Midbrain (tissue), 1 donor: ENCODE measurements around the gene VDAC2.
A peak's percentile ranks its signal among the peaks of the same experiment; 100 is the strongest.
"Not testable (repeated sequence)": the region's sequence is repeated elsewhere in the genome, so short reads cannot be mapped to it uniquely, and the experiment has no call there.

Source experiments
- DNase-seq: peaks from one replicate; lab custom pipeline; 2025; lab: John Stamatoyannopoulos, UW

Gene VDAC2, protein sequence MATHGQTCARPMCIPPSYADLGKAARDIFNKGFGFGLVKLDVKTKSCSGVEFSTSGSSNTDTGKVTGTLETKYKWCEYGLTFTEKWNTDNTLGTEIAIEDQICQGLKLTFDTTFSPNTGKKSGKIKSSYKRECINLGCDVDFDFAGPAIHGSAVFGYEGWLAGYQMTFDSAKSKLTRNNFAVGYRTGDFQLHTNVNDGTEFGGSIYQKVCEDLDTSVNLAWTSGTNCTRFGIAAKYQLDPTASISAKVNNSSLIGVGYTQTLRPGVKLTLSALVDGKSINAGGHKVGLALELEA

DNA sequence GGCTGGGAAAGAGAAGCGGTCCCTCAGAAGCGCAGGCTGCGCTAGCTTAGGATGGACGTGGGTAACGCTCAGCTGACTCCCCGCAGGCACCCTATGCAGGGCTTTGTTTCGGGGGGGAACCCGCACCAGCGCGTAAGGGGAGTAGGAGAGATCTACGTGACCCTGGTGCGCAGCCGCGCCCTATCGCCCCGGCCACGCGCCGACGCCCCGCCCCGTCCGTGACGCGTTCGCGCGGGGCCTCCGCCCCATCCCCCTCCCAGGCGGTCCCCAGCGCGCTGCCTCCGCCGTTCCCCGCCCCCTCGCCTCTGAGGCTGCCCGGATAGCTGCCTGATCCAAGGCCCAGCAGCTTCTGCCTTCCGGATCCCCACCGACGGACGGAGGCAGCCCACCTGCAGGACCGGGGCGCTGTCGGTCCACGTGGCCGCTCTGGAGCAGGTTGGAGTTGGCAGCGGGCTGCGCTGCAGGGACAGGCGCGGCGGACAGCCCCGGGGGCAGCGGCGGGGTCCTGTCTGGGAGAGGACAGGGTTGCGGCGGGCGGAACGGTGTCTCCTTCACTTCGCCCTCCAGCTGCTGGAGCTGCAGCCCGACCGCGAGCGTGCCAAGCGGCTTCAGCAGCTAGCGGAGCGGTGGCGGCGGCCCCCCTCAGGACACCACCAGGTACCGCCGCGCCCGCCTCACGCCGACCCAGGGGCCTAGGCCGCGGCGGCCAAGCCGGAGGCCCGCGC, at the start of gene VDAC2:
Gene VDAC2, plus strand, starts transcription at position 515 of the 725 bp plus-strand sequence. CDS start 363 bp downstream, outside the sequence.
- peak; percentile 91 for DNase-seq

DNA sequence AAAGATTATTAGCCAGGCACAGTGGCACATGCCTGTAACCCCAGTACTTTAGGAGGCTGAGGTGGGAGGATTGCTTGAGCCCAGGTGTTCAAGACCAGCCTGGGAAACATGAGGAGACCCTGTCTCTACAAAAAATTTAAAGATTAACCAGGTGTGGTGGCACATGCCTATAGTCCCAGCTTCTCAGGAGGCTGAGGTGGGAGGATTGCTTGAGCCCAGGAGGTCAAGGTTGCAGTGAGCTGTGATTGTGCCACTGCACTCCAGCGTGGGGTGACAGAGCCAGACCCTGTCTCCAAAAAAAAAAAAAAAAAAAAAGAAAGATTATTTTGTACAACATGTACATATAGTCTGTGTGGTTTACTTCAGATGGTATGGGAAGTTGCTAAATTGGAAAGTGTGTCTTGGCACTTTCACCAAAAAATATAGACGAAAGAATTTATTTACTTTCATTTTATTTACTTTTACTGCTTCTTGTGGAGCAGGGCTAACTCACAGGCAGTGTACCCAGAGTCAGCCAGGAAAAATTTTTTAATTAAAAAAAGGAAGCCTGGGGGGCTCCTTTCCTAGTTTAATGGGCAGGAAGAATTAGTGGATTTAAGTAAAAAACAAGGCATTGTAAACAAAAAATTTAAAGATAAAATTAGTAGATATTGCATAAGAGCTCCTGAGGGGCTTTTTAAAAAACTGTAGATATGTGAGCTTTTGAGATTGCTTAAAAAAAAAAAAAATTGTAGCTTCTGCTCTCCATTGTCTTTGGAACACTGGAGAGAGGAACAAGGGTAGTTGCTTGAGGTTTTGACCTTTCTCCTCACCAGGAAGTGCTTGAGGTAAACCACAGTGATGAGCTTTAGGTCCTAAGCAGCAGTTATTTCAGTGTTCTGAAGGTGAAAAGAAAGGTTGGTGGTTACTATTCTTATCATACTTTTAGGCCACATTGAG, 44.6 kb upstream of the VDAC2 start:
- DNase-seq, result no peak

DNA sequence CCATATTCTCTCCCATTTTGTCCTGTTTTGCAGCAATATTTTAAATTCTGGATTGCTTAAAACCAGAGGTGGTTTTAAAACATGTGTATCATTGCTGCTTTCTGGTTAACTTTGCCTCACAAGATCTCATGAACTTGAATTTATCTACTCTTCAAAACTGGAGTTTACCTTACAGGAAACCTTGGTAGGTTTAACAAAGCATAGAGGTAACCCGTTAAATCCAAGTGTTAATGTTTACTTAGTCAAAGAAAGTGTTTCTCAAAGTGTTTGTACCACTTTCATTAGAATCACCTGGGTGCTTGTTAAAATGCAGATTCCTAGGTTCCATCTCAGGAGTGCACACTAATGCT, 44.0 kb upstream of the VDAC2 start:
- DNase-seq, result no peak

DNA sequence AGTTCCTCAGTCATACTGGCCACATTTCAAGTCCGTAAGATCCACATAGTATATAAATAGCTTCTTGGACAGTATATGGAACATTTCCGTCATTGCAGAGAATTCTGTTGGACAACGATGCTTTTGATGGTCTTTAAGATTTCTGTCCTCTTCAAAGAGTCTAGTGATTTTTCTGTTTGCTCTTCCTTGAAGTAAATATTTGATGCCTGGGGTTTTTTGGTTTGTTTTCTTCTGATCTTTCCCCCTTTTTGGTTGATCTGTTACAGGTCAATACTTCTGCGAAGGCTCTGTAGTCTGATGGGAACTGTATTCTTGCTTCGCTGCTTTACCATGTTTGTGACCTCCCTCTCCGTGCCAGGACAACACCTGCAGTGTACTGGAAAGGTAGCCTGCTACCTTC, 42.3 kb upstream of the VDAC2 start:
- DNase-seq, result no peak

DNA sequence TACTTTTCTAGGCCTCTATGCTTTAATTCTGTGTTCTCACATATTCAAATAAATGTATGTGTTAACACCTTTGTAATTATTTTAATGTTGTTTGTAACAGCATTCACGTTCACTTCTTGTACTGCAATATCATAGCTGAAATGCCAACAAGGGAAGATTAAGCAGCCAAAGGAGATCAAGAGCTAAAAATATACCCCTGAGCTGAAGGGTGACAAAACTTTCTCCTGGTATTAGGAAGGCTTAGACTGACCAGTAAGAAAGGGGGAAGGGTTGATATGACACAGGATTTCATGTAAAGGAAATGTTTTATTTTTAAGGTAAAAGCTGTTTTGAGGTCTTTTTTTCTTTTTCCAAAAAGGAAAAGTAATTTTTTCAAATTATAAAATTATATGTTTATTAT, 40.4 kb upstream of the VDAC2 start:
- no peak for DNase-seq

DNA sequence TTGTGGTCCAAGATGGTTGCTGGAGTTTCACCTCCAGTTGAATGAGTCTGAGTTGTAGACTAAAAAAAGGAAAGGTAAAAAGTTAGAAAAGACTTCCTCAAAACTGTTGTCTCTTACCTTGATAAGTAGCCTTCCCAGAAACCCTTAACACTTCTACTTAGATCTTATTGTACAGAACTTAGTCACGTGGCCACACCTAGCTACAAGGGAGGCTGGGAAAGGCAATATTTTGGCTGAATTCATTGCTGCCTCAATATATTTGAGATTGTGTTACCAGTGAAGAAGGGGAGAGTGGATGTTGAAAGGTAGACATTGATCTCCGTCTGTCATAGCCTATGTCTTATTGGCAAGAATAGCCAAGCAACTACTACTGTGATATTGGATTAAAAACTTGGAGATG, 35.5 kb upstream of the VDAC2 start:
- no peak for DNase-seq

DNA sequence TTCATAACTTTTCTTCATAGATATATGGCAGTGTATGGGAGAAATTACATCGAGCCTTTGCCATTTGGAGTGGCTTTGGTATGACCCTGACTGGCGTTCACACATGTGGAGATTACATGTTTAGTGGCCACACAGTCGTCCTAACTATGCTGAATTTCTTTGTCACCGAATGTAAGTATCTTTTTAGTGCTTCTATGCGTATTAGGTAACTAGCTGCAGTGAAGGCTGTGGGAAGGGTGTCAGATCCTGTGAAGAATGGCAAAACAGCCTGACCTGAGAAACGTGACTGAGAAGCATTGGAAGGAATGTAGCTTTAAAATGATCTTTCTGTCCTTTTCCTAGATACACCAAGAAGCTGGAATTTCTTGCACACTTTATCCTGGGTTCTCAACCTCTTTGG, 34.5 kb upstream of the VDAC2 start:
- no peak for DNase-seq

DNA sequence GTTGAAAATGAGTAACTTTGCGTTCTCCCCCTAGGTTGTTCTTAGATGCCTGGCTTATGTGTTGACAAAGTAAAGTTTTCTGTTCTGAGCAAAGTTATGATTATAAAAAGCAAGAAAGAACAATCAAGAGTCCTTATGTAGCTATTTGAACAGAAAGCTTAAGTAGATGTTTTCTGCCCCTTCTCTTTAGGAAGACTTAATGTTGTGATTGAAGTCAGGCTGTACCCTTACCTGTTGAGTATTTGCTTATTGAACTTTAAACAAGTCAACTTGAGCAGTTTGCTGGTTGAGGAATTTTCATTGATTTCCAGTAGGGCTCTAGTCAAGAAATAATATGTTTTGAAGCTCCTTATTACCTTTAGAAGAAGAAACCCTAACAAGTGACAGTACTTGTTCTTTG, 33.9 kb upstream of the VDAC2 start:
- no peak for DNase-seq

DNA sequence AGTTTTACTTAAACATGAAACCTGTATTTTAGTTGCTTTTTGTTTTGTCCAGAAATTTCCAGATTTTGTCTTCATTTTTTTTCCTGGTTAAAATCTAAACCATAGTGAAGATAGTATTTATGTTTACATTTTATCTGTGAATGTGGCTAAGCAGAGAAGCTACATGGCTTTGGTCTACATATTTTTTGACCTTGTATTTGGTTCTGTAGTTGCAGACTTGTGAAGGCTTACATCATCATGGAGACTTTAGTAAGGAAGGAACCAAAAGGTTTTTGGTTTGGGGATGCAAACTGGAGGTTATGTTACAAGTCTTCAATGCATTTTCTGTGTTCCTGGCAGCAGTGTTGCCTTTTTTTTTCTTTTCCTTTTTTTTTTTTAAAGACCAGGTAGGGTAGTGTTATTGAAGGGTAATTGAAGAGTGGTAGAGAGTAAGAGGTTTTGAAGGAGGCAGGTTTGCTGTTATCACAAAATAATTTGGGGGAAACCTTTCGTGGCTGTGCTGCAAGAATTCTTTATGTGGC, 30.9 kb upstream of the VDAC2 start:
- no peak for DNase-seq

DNA sequence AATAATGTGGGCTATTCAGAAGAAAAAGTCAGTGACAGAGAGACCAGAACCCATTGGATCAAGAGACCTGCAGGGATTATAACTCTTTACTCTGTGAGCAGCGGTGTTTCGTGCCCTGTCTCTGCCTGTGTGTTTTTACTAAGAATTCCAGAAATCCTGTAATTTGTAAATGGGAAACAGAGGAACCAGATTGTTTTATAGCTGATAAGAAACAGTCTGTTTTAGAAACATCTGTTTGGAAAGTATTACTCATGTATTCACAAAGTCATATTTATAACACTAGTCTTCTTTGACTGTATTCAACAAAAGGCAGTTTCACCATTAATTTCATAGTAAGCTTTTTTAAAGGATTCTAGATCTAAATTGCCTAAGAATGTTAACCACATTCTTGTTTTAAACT, 30.0 kb upstream of the VDAC2 start:
- DNase-seq, result no peak

DNA sequence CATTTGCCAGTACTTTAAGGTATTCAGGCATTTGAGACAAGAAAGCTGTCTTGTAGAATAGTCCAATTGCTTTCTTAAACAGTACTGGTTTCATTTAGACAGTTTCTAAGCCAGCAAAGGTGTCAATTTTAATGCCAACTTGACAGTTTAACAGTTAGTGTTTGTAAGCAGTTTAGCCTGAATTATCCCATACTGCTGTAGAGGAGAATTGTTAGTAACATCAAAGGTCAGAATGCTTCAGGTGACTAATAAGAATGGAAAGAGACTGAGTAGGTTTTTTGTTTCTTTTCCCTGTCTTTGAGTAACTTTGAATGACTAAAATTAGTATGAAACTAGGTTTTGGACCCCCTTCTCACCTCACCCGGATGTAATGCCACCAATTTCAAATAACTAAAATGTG, 29.5 kb upstream of the VDAC2 start:
- DNase-seq, result no peak

DNA sequence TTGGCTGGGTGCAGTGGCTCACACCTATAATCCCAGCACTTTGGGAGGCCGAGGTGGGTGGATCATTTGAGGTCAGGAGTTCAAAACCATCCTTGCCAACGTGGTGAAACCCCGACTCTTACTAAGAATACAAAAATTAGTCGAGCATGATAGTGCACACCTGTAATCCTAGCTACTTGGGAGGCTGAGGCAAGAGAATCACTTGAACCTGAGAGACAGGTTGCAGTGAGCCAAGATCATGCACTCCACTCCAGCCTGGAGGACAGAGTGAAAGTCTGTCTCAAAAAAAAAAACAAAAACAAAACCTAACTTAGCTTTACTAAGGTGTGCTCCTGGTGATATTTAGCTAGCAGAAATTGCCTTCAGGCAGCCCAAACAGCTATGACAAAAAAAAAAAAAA, 24.3 kb upstream of the VDAC2 start:
- DNase-seq, result no peak

DNA sequence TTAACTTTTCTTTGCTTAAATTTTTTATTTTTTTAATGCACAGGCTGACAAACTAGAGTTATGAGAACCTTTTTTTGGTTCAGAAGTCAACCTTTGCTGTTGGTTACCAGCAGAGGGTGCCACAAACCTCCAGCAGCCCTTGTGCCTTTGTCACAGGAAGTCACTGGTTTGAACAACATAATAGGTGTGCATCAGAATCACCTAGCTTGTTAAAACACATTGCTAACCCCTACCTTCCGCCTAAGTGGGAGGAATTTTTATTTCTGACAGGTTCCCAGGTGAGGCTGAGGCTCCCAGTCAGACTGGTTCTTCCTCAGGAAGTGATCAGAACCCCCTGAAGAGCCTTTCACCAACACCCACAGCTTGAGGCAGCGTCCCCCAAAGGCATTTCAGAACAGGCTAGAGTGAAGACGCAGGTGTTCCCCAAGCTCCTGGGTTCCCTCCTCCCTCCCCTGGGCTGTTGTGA, 22.6 kb upstream of the VDAC2 start:
- DNase-seq, result peak; percentile 39

DNA sequence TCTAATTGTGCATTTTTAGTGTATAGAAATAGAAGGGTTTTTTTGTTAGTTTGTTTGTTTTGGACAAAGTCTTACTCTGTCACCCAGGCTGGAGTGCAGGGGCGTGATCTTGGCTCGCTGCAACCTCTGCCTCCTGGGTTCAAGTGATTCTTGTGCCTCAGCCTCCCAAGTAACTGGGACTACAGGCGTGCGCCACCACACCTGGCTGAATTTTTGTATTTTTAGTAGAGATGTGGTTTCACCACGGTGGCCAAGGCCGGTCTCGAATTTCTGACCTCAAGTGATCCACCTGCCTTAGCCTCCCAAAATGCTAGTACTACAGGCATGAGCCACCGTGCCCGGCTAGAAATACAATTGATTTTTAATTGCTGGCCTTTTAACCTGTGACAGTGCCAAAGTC, 22.1 kb upstream of the VDAC2 start:
- not testable (repeated sequence) for DNase-seq

DNA sequence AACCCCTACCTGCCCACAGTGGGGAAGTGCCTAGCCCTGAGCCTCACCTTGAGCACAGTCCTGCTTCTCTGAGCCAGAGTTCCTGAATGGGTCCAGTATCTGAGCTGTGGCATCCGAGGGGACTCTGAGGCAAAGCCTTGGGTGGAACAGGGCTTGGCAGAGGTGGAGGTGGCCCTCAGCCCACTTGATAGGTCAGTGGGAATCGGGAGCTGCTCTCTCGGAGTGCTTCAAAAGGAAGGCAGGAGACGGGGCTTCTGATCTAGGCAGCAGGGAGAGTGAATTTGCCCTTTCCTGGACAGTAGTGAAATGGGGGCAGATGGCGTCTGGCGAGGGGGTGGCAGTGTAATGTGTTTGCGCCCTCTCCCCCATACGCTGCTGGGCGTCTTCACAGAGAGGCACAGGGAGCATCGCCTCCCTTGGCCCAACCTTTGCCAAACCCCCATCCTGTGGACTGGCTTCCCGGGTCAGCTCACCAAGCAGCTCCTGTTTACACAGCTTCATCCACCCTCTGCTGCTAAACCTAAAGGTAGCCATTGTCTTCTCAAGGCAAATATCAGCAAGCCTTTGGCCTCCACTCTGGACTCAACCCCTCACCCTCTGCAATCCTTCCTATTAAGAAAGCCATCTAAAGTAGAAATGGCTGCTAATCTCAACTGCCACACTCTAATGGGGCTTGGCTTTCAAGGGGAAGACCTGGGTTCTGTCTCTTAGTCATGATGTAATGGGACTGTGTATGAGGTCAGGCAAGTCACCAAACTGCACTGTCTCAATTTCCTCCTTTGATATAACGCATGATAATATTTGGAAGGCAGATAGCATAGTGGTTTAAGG, 21.1 kb upstream of the VDAC2 start:
- DNase-seq, result no peak

DNA sequence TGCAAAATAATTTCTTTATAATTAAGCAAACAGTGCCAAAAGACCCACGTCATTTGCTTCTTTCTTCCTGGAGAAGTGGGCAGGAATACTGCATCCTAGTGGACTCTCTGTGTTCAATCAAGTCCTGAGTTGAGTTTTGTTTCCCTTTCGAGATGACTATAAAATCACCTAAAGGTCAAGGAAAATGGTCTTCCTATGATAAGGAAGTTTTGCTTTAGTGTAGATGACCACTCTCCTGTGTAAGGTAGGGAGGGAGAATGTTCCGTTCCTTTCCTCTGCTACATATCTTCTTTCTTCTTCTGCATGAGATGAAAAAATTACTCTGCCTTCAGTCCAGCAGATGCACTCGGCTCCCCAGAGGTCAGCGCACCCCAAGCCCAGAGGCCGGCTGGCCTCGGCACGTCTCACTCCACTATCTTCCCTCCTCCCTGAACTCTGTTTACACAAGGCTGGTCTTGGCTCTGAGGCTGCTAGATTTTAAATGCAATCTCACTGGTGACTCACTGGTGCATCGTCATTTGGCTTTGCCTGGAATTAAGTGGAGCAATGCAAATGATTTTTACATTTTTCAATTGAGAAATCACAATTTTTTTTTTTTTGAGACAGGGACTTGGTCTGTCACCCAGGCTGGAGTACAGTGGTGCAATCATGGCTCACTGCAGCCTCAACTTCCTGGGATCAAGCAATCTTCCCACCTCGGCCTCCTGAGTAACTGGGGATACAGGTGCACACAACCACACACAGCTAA, 18.6 kb upstream of the VDAC2 start:
- DNase-seq, result no peak

DNA sequence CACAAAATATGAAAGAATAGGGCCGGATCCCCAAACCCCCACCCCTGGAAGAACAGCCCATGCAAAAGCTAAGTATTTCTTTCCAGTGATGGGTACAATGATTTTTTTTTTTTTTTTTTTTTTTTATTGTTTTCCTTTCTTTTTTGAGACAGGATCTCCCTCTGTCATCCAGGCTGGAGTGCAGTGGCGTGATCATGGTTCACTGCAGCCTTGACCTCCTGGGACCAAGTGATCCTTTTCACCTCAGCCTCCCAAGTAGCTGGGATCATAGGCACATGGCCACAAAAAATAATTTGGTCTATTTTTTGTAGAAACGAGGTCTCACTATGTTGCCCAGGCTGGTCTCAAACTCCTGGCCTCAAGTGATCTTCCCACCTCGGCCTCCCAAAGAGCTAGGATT, 16.0 kb upstream of the VDAC2 start:
- DNase-seq, result not testable (repeated sequence)

DNA sequence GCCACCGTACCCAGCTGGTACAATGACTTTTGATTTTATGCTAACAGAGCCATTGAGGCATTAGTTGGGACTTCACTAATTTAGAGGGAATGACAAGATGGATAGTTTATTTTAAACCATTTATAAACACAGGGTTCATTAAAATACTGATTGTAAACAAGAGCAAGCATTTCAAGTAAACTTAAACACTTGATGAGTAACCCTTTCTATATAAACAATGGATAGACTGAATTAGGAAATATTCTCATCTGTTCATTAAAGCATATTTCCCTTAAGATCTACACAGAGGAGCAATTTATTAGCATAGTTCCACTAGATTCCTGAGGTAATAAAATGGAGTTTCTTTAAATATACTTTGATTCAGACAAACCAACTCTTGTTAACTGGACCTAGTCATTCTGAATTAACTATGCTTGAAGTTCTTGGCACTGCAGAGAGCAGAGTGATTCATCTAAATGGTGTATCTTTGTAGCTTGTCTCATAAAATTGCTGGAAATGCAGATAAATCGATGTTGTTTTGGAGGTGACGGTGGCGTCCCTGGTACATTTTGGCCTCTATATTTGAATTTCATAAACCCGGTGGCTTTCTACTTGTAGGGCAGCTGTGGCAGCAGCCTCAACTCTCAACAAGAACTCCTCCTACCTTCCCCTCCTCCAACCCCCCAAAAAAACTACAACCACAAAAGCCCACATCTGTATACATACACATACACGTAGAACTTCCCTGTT, 15.4 kb upstream of the VDAC2 start:
- DNase-seq, result no peak

DNA sequence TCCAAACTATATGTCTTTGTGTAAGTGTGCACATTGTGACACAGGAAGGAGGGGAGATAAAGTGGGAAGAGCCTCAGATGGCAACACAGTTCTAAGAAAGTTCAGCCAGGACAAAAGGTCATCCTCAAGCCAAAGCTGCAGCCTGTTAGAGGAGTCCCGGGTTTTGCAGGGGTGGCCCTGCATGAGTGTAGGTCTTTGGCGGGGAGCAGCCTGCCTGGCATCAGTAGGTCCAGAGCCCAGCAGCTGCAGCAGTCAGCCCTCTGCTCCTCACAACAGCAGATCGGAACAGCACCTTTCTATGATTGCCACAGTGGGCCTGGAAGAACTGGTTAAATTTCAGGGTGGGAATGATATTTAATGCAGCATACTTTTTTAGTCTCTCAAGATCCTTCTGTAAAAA, 13.5 kb upstream of the VDAC2 start:
- DNase-seq, result no peak

DNA sequence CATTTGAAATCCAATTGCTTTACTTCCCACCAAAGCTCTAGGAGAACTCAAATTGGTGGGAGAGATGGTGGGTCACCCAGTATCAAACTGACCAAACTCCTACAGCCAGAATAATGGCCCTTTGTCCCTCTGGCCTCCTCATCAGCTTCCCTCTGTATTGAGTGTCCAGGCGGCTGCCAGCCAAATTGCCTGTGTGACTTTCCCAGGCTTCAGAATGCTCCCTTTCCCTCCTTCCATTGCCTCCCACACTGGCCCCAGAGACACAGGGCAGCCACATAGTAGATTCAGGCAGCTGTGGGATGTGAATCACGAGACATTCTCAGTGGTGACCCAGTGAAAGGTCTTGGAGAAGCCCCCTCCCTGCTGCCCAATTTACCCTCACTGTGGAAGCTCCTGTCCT, 12.7 kb upstream of the VDAC2 start:
- DNase-seq, result peak; percentile 51
